CD14-positive monocyte (primary cell): ENCODE results near the gene CHMP4A. TPM values are rescaled to one million over a fixed set of nuclear protein-coding genes. Genes with fewer than 3 reads are reported as not detected.
A peak's percentile ranks its signal among the peaks of the same experiment; 100 is the strongest.

Source experiments
- DNase-seq, 3 donors: peaks; one replicate each; pipeline ENCODE4 v3.0.0-alpha.2; 2011 to 2022
- H2AFZ ChIP-seq: 2 replicates; pipeline ENCODE4 v1.6.0; 2012; ENCODE audit warnings: mild to moderate bottlenecking, low read depth, low read length, inconsistent platforms; ENCODE audit not compliant: insufficient read depth, poor library complexity, severe bottlenecking
- H3K27ac ChIP-seq, 2 donors: 1 replicate in 1 of 2; 2 replicates in 1 of 2; pipeline ENCODE4 v1.5.1; 2012 to 2013; ENCODE audit warnings: low read length in 2 of 2, control low read depth in 1 of 2, inconsistent platforms in 1 of 2, low read depth in 1 of 2, mild to moderate bottlenecking in 1 of 2
- H3K27me3 ChIP-seq, 2 donors: one replicate each; pipeline versions ENCODE4 v1.6.0 to v1.6.1; 2011 to 2013; ENCODE audit warnings: low read length in 2 of 2; ENCODE audit not compliant: control insufficient read depth in 2 of 2, insufficient read depth in 2 of 2
- H3K36me3 ChIP-seq, 2 donors: replicated peaks in 1 of 2; 1 replicate in 1 of 2; 2 replicates in 1 of 2; pipeline versions ENCODE4 v1.5.1 to v1.6.1; 2012 to 2013; ENCODE audit warnings: low read length in 2 of 2, control low read depth in 1 of 2, inconsistent platforms in 1 of 2, mild to moderate bottlenecking in 1 of 2; ENCODE audit not compliant: insufficient read depth in 2 of 2, control insufficient read depth in 1 of 2
- H3K4me1 ChIP-seq, 2 donors: 1 replicate in 1 of 2; 2 replicates in 1 of 2; pipeline versions ENCODE4 v1.5.1 to v1.6.1; 2012 to 2013; ENCODE audit warnings: low read length in 2 of 2, control low read depth in 1 of 2, inconsistent platforms in 1 of 2, mild to moderate bottlenecking in 1 of 2, moderate library complexity in 1 of 2; ENCODE audit not compliant: insufficient read depth in 2 of 2, control insufficient read depth in 1 of 2
- H3K4me2 ChIP-seq: replicated peaks from 2 replicates; pipeline ENCODE3; 2012; ENCODE audit warnings: low read length, moderate library complexity, mild to moderate bottlenecking; ENCODE audit not compliant: poor library complexity, severe bottlenecking; ENCODE audit errors: extremely low read depth
- H3K4me3 ChIP-seq, 3 experiments: fragments of 200-600 bp in 1 of 3; sonication (generic) in 1 of 3; replicated peaks in 1 of 3; 1 replicate in 2 of 3; 2 replicates in 1 of 3; pipeline ENCODE4 v1.5.1; 2011 to 2013; ENCODE audit warnings: low read length in 3 of 3, mild to moderate bottlenecking in 3 of 3, control low read depth in 2 of 3, low read depth in 2 of 3, inconsistent platforms in 1 of 3, moderate library complexity in 1 of 3
- H3K79me2 ChIP-seq: 2 replicates; pipeline ENCODE4 v1.6.0; 2012; ENCODE audit warnings: mild to moderate bottlenecking, control low read depth, inconsistent platforms, low read length, moderate library complexity; ENCODE audit not compliant: insufficient read depth
- H3K9ac ChIP-seq: 2 replicates; pipeline ENCODE4 v1.6.0; 2017; ENCODE audit warnings: low read length, mild to moderate bottlenecking; ENCODE audit not compliant: insufficient read depth, poor library complexity, severe bottlenecking
- H3K9me3 ChIP-seq, 2 donors: replicated peaks in 1 of 2; 1 replicate in 1 of 2; 2 replicates in 1 of 2; pipeline versions ENCODE4 v1.5.1 to v1.6.1; 2012 to 2013; ENCODE audit warnings: low read length in 2 of 2, control low read depth in 1 of 2; ENCODE audit not compliant: control insufficient read depth in 1 of 2, insufficient read depth in 1 of 2
- H4K20me1 ChIP-seq: 2 replicates; pipeline ENCODE4 v1.6.0; 2012; ENCODE audit warnings: mild to moderate bottlenecking, low read length, control low read depth, moderate library complexity; ENCODE audit not compliant: insufficient read depth
- H3K27ac Mint-ChIP-seq, 7 donors: one replicate each; pipeline ENCODE4 v1.8.0; 2020; ENCODE audit warnings: mild to moderate bottlenecking in 7 of 7, mixed read lengths in 7 of 7, moderate library complexity in 6 of 7, inconsistent platforms in 2 of 7
- H3K27me3 Mint-ChIP-seq, 3 donors: one replicate each; pipeline ENCODE4 v1.8.0; 2021 to 2022; ENCODE audit warnings: low read depth in 3 of 3, mild to moderate bottlenecking in 3 of 3, mixed read lengths in 3 of 3, moderate library complexity in 3 of 3, inconsistent platforms in 1 of 3
- H3K36me3 Mint-ChIP-seq, 2 donors: one replicate each; pipeline ENCODE4 v1.8.0; 2020; ENCODE audit warnings: mixed read lengths in 2 of 2, inconsistent platforms in 1 of 2, mild to moderate bottlenecking in 1 of 2
- H3K4me1 Mint-ChIP-seq: one replicate; pipeline ENCODE4 v1.8.0; 2020; ENCODE audit warnings: mild to moderate bottlenecking, mixed read lengths
- H3K4me3 Mint-ChIP-seq, 2 donors: one replicate each; pipeline ENCODE4 v1.8.0; 2020; ENCODE audit warnings: mild to moderate bottlenecking in 2 of 2, mixed read lengths in 2 of 2, moderate library complexity in 1 of 2
- H3K9me3 Mint-ChIP-seq, 7 donors: one replicate each; pipeline ENCODE4 v1.8.0; 2020 to 2022; ENCODE audit warnings: mixed read lengths in 7 of 7, mild to moderate bottlenecking in 6 of 7, moderate library complexity in 6 of 7, inconsistent platforms in 2 of 7
- WGBS: methylation state at CpG from one replicate; pipeline ENCODE4 v1.1.5; 2013; ENCODE audit warnings: missing lambda C conversion rate; ENCODE audit not compliant: insufficient coverage; 5-methylcytosine and 5-hydroxymethylcytosine counted together
- intact Hi-C, 2 donors: fragments of 100-400 bp; cut with micrococcal nuclease; formaldehyde crosslinking; loops; one replicate each; pipeline versions ENCODE4 v1.15.0 to v1.15.1; 2023
- polyA plus RNA-seq, 3 donors: library from polyadenylated mRNA; depleted of rRNA in 1 of 3; unstranded in 2 of 3; stranded (reverse) in 1 of 3; fragments of 300-500 nt in 2 of 3; fragments of >200 nt in 1 of 3; fragmentation: Illumina TruSeq in 2 of 3; gene quantifications; 1 replicate in 2 of 3; 2 replicates in 1 of 3; pipeline ENCODE4 v1.2.3, GENCODE V29; 2012 to 2021
- TF ChIP-seq, protein P1 (sequence below): fragments of 200-600 bp; IDR thresholded peaks from one replicate; pipeline ENCODE4 v1.8.0; 2022; ENCODE audit warnings: antibody characterized with exemption, mild to moderate bottlenecking

Gene CHMP4A
- polyA plus RNA-seq, 3 donors: 99.0 to 128 (median 102) TPM

DNA sequence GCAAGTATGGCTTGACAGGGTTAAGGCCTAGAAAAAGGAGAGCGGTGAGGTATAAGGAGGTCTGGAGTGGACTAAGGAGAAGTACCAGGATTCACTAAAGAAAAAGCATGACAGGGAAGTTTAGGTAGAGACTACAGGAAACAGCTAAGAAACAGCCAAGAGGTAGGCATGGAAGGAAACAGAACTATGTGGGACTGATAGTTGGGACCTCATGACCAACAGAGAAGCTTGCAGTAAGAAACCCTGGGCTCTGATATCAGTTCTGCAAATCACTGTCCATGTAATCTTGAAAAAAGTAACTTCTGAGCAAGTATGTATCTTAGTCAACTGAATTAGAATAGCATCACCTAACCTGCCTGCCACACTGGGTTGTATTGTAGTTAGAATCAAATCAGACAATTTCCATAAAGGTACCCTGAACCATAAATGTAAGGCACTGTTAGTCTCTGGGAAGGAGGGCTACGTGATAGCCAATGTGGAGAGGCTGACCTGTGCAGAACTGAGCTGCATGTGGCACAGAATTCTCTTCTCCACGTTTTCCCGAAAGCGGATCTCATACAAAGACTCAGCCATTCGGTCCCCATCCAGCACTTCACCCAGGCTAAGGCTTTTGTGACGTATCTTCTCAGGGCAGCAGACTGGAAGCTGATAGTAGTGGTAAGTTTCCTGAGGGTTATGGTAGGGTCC is 19.0 kb downstream of the CHMP4A start:
- TF ChIP-seq, protein P1, sequence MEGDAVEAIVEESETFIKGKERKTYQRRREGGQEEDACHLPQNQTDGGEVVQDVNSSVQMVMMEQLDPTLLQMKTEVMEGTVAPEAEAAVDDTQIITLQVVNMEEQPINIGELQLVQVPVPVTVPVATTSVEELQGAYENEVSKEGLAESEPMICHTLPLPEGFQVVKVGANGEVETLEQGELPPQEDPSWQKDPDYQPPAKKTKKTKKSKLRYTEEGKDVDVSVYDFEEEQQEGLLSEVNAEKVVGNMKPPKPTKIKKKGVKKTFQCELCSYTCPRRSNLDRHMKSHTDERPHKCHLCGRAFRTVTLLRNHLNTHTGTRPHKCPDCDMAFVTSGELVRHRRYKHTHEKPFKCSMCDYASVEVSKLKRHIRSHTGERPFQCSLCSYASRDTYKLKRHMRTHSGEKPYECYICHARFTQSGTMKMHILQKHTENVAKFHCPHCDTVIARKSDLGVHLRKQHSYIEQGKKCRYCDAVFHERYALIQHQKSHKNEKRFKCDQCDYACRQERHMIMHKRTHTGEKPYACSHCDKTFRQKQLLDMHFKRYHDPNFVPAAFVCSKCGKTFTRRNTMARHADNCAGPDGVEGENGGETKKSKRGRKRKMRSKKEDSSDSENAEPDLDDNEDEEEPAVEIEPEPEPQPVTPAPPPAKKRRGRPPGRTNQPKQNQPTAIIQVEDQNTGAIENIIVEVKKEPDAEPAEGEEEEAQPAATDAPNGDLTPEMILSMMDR: no peak
- Histone ChIP-seq H3K36me3 (peaks cover 21 to 32% of the 10 kb centered on the region in 2 donors), H3K4me3 (peak overlapping the region; percentile 79 to 87 (median 86)), H3K4me1 (peaks cover 24 to 35% of the 10 kb centered on the region in 2 donors), H4K20me1 (no peaks in the 10 kb centered on the region), H3K27me3 (no peaks in the 10 kb centered on the region), H3K9me3 (no peaks in the 10 kb centered on the region), H3K27ac (peak overlapping the region in 1 of 2 donors; percentile 94), H3K79me2 (peaks cover 63% of the 10 kb centered on the region), H3K4me2 (peak overlapping the region; percentile 74), H2AFZ (peak overlapping the region; percentile 92), H3K9ac (peak overlapping the region; percentile 97)
- Mint-ChIP-seq H3K27me3 (no peaks in the 10 kb centered on the region), H3K4me3 (peak overlapping the region; percentile 95 to 97), H3K9me3 (peaks cover 0 to 3% (median 1%) of the 10 kb centered on the region in 7 donors), H3K27ac (peak overlapping the region; percentile 89 to 97 (median 94)), H3K36me3 (peaks cover 37 to 46% of the 10 kb centered on the region in 2 donors), H3K4me1 (peaks cover 44% of the 10 kb centered on the region)
- DNase-seq: no peak
- intact Hi-C loops: no loop called here
- 96% methylated on average over 5 of the region's 7 CpGs for WGBS

DNA sequence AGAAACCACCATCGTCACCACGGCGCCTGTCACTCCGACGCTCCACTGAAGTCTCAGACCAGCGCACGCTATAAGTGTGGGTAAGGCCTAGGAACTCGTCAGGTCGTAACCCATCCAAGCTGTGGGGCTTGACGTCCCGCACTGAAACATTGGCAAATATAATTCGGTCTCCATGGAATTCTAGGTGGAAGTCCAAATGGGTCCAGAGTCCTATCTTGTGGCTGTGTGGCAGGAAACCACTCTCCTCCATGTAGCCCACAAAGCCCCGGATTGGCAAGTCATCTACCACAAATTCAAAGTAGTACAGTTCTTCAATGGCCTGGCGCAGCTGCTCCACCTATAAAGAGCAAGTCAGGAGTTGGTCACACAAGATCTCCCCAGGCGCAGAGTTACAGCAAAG is 20.4 kb downstream of the CHMP4A start:
- no peak overlapping the region for H3K4me2 ChIP-seq
- TF ChIP-seq, protein P1: no peak
- H3K4me3 ChIP-seq: no peak overlapping the region
- no peak for DNase-seq
- H3K27me3 ChIP-seq: no peaks in the 10 kb centered on the region
- peaks cover 56% of the 10 kb centered on the region for H3K79me2 ChIP-seq
- H3K9me3 ChIP-seq: no peaks in the 10 kb centered on the region
- no peak overlapping the region for H3K9ac ChIP-seq
- Mint-ChIP-seq H3K9me3 (no peaks in the 10 kb centered on the region), H3K27me3 (no peaks in the 10 kb centered on the region), H3K4me1 (peaks cover 46% of the 10 kb centered on the region), H3K4me3 (no peak overlapping the region), H3K27ac (peak overlapping the region in 1 of 7 donors; percentile 26), H3K36me3 (peaks cover 29 to 34% of the 10 kb centered on the region in 2 donors)
- no peaks in the 10 kb centered on the region for H4K20me1 ChIP-seq
- peaks cover 37 to 47% of the 10 kb centered on the region in 2 donors for H3K4me1 ChIP-seq
- peaks cover 21 to 32% of the 10 kb centered on the region in 2 donors for H3K36me3 ChIP-seq
- WGBS: 98% methylated on average over 9 of the region's 15 CpGs
- no peak overlapping the region for H2AFZ ChIP-seq
- H3K27ac ChIP-seq: no peak overlapping the region
- intact Hi-C loops: no loop called here
